GM19193 (cell line): ENCODE data around the gene BHLHA9.

Experiments
- POLR2A ChIP-seq: IDR thresholded peaks from 4 replicates; pipeline ENCODE4 v1.6.1; 2011; ENCODE audit not compliant: insufficient read depth, insufficient read length; ENCODE audit errors: extremely low read depth

The BHLHA9 gene

DNA sequence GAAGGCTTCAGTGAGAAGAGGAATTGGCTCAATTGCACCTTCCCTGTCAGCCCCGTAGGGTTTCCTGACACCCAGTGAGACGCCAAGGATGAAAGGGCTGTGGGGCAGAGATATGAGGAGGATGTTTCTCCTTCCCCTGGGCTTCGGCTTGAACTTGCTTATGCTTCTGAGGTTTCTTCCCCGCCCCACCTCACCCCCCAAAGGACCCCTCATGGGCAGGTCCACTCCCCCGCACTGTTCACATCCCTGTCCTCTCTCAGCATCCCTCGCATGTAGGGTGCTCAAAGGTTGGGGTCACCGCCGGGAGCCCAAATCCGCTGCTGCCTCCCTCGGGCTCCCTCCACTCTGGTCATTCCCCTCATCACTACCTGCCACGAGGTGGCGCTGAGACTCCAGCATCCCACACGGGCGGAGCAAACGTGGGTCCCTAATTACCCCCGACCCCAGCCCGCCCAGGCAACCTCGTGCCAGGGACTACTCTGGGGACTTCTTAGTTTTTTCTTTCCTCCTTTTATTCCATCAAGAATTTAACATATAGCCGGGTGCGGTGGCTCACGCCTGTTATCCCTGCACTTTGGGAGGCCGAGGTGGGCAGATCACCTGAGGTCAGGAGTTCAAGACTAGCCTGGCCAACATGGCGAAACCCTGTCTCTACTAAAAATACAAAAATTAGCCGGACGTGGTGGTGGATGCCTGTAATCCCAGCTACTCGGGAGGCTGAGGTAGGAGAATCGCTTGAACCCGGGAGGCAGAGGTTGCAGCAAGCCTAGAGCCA is 5.9 kb downstream of the BHLHA9 start:
- no peak for TF ChIP-seq POLR2A

DNA sequence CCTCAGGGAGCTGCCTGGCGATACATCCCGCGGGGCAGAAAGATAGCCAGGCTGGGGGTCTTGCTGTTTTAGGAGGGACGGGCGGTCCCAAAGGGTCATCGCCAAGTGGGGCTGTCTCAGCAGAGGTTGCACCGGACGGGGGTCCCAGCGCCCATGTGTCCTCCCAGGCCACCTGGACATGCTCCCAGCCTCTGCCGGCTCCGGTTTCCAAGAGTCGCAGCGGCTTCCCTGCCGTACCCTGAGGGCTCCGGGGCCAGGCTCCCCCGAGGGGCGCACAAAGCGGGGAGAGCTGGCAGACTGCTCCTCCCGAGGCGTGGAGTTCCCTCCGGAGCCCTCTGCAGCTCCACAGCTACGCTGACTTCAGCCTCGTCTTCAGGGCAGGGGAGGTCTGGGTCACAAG is 10.4 kb downstream of the BHLHA9 start:
- no peak for TF ChIP-seq POLR2A

DNA sequence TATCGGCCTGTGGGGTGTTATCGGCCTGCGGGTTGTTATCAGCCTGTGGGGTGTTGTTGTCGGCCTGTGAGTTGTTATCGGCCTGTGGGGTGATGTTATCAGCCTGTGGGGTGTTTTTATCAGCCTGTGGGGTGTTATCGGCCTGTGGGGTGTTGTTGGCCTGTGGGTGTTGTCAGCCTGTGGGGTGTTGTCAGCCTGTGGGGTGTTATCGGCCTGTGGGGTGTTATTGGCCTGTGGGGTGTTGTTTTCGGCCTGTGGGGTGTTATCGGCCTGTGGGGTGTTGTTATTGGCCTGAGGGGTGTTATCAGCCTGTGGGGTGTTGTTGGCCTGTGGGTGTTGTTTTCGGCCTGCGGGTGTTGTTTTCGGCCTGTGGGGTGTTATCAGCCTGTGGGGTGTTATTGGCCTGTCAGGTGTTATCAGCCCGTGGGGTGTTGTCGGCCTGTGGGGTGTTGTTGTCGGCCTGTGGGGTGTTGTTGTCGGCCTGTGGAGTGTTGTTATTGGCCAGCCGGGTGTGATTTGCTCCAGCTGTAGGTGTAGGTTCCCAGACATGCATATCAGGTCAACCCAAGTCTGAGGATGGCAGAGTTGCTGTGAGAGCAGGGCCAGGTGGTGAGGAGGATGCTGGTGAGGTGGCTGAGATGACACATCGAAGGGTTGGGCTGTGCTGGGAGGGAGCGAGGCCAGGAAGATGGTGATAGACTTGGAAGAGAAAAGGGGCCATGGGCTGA is 16.3 kb downstream of the BHLHA9 start:
- no peak for TF ChIP-seq POLR2A

DNA sequence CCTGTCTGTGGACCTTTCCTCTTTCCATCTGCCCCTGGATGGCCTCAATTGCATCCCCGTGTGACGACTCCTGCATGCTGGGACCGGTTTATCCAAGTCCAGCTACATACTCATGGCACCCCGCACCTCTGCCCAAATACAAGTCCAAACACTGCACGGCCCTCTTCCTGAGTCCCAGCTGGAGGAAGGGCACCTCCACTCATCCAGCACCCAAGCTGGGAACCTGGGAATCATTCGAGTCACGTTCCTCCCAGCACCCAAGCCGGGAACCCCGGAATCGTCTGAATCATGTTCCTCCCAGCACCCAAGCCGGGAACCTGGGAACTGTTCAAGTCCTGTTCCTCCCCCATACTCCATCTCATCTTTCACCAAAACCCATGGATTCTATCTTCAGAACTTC is 19.5 kb downstream of the BHLHA9 start:
- TF ChIP-seq POLR2A = no peak

DNA sequence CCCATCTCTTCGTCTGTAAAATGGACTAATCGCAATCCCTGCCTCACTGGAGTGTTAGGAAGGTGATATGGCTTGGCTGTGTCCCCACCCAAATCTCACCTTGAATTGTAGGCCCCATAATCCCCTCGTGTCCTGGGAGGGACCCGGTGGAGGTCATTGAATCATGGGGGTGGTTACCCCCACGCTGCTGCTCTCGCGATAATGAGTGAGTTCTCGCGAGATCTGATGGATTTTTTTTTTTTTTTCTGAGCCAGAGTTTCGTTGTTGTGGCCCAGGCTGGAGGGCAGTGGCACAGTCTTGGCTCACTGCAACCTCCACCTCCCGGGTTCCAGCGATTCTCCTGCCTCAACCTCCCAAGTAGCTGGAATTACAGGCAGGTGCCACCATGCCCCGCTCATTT is 20.4 kb downstream of the BHLHA9 start:
- no peak for TF ChIP-seq POLR2A

DNA sequence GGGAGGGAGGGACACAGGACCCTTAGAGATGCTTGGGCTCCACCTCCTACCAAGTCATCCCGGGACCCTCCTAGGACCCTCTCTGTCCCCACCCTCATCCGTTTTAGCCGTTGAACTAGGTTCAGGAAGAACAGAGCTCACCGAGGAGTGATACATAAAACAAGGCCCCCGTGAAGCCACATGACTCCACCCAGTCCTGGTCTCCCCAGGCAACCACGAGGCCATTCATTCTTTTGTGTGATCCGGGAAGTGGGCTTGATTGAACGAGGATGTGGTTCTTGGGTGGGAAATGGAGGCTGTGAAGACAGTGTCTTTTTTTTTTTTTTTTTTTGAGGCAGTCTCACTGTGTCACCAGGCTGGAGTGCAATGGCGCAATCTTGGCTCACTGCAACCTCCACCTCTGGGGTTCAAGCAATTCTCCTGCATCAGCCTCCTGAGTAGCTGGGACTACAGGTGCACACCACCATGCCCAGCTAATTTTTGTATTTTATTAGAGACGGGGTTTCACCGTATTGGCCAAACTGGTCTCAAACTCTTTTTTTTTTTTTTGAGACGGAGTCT is 24.0 kb downstream of the BHLHA9 start:
- no peak for TF ChIP-seq POLR2A

DNA sequence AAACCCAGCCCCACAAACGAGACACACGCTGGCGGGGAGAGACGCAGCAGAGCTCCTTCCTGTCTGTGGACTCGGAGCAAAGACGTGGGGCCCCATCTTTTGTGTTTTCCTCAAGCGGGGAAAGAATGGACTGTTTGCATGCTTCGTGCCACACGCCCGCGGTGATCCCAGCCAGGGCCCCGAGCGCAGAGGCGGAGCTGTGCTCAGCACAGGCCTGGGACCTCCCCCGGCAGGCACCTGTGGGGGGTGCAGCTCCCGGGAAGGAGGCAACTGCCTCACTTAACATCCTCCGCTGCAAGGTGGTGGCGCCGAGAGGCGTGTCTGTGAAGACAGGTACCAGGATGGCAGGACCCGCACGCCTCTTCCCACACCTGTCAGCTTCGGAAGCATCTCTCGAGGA is 28.4 kb downstream of the BHLHA9 start:
- no peak for TF ChIP-seq POLR2A

DNA sequence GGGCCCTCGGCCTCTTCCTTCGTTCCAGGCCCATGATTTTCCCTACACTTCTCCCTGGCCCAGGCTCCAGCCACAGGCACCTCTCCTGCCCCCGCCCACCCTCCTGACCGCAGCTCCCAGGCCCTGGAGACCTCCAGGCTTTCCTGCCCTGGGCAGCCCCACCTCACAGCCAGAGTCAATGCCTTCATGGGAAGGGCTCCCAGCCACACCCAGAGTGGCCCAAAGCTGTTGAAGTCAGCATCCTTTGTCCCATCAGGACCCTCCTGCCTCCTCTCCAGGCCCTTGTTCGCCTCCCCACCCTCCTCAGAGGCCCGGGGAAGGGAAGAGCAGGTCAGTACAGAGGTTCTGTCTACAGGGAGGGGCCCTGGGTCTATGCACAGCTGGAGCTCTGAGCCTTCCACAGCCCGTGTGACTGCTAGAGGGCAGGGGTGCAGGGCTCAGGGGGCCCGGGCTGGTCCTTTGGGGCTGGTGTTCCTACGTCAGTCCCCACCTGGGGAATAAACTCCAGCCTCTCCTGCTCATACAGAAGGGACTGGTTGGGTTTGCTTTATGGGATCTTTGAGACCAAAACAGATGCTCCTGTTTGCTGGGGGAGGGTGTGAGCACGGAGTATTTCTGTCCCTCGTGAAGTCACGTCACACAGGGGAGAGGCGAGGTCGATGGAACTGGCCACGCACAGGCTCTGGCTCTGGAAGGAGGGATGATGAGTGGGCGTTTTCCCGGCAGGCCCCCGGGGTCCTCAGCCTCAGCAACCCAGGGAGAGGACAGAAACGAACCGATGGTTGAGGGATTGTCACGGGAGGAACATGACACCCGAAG is 29.5 kb downstream of the BHLHA9 start:
- no peak for TF ChIP-seq POLR2A

DNA sequence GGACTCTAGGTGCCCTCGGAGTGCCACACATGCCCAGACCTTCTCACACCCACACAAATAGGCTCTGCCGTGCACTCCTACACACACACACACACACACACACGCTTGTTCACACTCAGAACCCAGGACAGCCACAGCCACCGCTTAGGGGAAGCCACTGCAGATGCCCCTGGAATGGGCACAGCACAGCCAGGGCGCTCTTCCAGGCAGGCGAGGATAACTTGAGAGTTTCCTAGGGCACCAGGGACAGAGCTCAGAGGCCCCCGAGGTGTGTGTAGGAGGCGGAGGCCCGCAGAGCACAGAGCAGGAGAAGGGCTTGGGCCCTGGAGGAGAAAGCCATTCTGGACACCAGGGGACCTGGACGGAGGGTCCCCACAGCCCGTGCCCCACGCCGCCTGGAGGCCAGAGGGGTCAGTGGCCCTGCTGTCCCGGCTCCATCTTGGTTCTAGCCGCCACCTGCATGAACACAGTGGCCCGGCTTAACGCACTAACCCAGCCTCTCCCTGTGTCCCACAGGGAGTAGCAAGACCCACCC is 30.2 kb downstream of the BHLHA9 start:
- TF ChIP-seq POLR2A = no peak

DNA sequence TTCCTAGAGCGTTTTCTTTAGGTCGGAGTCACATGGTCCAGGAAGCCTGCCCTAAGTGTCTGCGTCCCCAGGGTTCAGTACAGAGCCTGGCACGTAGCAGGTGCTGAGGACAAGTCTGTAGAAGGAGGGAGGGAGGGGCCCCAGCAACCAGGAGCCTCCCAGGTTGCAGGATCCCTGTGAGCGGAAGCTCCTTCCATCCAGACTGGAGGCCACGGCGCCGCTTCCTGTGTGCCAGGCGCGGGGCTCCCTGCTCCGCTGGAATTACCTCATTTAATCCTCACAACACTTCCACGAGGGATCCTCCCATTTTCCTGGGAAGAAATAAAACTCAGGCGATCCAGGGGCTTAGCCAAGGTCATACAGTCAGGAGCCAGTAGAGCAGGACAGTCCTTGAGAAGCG is 31.3 kb downstream of the BHLHA9 start:
- TF ChIP-seq POLR2A = no peak

DNA sequence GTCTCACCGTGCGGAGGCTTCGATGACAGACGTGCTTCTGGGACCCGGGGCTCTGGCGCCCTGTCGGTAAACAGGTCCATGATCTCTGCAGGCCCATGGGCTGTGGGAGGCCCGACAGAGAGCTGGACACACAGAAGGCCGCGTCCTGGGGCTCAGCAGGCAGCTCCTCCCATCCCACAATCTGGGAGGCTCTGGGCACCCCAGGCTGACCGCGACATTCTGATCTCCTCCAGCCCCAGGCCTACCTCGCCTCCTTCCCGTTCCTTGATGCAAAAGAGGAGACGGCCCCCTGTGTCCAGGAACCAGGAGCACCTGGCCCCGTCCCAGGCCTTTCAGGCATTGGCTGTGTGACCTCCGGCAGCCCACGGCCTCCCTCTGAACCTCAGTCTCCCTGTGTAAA is 32.5 kb downstream of the BHLHA9 start:
- no peak for TF ChIP-seq POLR2A

DNA sequence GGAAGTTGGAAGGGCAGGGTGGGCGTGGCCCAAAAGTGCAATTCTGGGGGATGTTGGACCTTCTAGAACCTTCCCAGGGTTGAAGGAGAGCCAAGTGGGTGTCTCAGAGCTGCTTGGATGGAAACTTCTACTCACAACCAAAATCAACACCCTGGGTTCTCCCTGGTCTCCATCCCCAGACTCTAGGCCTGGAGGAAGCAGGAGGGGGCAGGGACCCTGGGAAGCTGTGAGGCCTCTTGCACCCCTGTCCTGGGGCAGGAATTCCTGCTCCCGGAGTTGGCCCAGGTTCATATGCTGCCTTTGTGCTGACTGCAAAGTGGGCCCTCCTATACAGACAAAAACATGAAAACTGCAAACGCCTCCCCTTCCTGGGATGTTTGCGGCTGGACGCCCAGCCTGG is 34.3 kb downstream of the BHLHA9 start:
- TF ChIP-seq POLR2A = no peak

DNA sequence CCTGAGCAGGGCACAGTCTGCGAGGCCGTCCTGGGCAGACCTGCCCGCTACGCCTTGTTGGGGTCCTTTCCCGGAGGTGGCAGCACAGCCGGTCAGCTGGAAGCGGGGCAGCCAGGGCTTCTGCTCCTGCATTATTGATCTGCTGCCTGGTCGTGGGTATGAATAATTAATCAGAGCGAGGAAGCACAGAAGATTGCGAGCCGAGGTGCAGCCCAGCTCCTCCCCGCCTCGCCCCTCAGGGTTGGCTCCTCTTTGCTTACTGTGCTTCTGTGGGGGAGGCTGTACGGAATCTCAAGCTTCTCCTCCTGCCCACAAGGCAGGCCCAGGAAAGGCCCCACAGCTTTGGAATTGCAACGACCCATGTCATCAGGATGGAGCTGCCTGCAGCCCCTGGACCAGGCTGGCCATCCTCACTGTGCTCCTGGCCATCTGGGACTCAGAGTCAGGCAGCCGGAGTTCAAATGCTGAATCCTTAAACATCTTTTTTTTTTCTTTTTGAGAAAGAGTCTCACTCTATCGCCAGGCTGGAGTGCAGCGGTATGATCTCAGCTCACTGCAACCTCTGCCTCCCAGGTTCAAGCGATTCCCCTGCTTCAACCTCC is 34.8 kb downstream of the BHLHA9 start:
- TF ChIP-seq POLR2A = no peak

DNA sequence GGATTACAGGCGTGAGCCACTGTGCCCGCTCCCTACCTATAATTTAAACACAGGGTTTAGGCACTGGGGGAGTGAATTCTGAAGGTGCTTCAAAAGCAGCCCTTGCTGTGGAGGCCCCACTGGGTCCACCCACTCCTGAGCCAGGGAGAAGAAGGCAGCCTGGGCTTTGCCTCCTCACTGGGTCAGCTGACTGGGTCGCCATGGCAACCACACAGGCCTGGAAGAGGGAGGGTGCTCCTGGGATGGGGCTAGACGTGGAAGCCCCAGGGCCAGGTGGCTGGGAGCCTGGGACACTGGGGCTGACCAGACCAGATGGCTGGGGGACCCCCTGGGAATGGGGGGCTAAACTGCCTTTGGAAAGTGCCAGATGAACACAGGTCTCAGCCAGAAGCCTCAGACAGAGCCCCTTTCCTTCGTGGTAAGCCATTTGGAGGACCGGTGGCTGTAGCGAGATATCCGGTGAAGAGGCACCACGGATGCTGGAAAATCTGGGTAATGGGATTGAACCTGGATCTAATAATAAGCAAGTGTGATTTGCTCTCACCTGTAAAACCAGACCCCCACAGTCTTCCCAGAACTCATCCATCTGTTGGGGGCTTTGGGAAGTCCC is 42.1 kb downstream of the BHLHA9 start:
- TF ChIP-seq POLR2A = no peak
